Measurements from ENCODE around the gene BLACAT1. TPM values are rescaled to one million over a fixed set of nuclear protein-coding genes. Genes with fewer than 3 reads are reported as not detected.

The BLACAT1 gene
- polyA plus RNA-seq, 3 donors, result not detected

DNA sequence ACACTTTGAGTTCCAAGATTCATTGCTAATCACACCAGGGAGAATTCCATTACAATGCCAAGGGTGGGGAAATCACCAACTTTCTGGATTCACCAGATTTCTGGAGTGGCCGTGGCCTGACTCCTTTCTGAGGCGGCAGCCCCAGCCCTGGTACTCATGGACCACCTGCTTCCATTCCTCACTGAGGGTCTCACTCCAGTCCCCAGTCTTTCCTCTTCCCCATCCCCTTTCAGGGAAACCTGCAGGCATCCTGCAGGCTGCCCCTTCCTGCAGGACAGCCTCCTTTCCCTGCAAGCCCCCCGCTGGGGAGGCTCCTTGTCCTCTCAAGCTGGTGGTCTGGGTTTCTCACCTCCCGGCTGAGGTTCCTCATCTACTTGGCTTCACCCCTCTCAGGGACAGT lies 35.9 kb upstream of the BLACAT1 start:
- Histone ChIP-seq H3K9ac (ENCODE audit: insufficient read depth, low read length, poor library complexity, severe bottlenecking) (no peak overlapping the region), H3K79me2 (ENCODE audit: insufficient read depth, low read length) (no peaks in the 10 kb centered on the region), H3K27me3 (ENCODE audit: control insufficient read depth in 2 of 2, insufficient read depth in 2 of 2, low read length in 2 of 2) (peaks cover 0 to 10% of the 10 kb centered on the region in 2 donors), H3K4me2 (replicated peaks; ENCODE audit: extremely low read depth, low read length, poor library complexity, severe bottlenecking) (no peak overlapping the region), H3K4me1 (ENCODE audit: control insufficient read depth in 1 of 2, insufficient read depth in 2 of 2, low read length in 2 of 2) (peaks cover 4 to 11% of the 10 kb centered on the region in 2 donors), H3K9me3 (replicated peaks in 1 of 2; ENCODE audit: control insufficient read depth in 1 of 2, insufficient read depth in 1 of 2, low read length in 2 of 2) (no peaks in the 10 kb centered on the region), H2AFZ (ENCODE audit: insufficient read depth, low read depth, low read length, poor library complexity, severe bottlenecking) (no peak overlapping the region), H3K36me3 (replicated peaks in 1 of 2; ENCODE audit: control insufficient read depth in 1 of 2, insufficient read depth in 2 of 2, low read length in 2 of 2) (no peaks in the 10 kb centered on the region), H3K4me3 (replicated peaks in 1 of 3; ENCODE audit: low read depth in 2 of 3, low read length in 3 of 3) (no peak overlapping the region), H4K20me1 (ENCODE audit: insufficient read depth, low read length) (no peaks in the 10 kb centered on the region), H3K27ac (ENCODE audit: low read depth in 1 of 2, low read length in 2 of 2) (no peak overlapping the region)
- Mint-ChIP-seq H3K27me3 (ENCODE audit: low read depth in 3 of 3) (peaks cover 39 to 59% (median 45%) of the 10 kb centered on the region in 3 donors), H3K4me3 (no peak overlapping the region), H3K4me1 (peaks cover 7% of the 10 kb centered on the region), H3K27ac (peak overlapping the region in 1 of 7 donors; percentile 72), H3K36me3 (no peaks in the 10 kb centered on the region), H3K9me3 (peaks cover 0 to 2% (median 0%) of the 10 kb centered on the region in 7 donors)
- intact Hi-C loops (cut with micrococcal nuclease), result no loop called here
- TF ChIP-seq, protein P1, sequence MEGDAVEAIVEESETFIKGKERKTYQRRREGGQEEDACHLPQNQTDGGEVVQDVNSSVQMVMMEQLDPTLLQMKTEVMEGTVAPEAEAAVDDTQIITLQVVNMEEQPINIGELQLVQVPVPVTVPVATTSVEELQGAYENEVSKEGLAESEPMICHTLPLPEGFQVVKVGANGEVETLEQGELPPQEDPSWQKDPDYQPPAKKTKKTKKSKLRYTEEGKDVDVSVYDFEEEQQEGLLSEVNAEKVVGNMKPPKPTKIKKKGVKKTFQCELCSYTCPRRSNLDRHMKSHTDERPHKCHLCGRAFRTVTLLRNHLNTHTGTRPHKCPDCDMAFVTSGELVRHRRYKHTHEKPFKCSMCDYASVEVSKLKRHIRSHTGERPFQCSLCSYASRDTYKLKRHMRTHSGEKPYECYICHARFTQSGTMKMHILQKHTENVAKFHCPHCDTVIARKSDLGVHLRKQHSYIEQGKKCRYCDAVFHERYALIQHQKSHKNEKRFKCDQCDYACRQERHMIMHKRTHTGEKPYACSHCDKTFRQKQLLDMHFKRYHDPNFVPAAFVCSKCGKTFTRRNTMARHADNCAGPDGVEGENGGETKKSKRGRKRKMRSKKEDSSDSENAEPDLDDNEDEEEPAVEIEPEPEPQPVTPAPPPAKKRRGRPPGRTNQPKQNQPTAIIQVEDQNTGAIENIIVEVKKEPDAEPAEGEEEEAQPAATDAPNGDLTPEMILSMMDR (IDR thresholded peaks at IDR 0.05), result no peak
- WGBS (ENCODE audit: insufficient coverage), result 93% methylated on average over 3 of the region's 4 CpGs
- no peak for DNase-seq

DNA sequence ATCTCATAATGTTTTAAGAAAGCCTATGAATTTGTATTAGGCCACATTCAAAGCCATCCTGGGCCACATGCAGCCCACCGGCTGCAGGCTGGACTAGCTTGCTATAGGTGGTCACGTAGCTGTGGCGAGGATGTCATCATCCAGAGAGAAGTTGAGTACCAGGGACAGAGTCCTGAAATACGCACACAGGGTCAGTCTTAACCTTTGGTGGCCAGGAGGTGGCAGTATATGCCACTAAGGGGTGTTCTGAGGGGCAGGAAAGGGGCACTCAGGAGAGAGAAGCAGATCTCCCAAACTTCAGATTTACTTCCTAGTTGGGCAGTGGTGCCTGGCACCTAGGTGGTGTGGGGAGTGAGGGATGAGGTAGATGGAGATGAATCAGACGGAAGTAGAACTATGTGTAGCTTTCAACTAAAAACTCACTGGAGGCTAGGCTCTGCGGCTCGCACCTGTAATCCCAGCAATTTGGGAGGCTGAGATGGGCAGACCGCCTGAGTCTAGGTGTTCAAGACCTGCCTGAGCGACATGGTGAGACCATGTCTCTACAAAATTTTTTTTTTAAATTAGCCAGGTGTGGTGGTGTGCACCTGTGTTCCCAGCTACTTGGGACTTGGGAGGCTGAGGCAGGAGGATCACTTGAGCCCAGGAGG lies 32.4 kb upstream of the BLACAT1 start:
- Histone ChIP-seq H3K4me3 (replicated peaks in 1 of 3; ENCODE audit: low read depth in 2 of 3, low read length in 3 of 3) (no peak overlapping the region), H3K27me3 (ENCODE audit: control insufficient read depth in 2 of 2, insufficient read depth in 2 of 2, low read length in 2 of 2) (peaks cover 2 to 21% of the 10 kb centered on the region in 2 donors), H3K4me1 (ENCODE audit: control insufficient read depth in 1 of 2, insufficient read depth in 2 of 2, low read length in 2 of 2) (peaks cover 2 to 5% of the 10 kb centered on the region in 2 donors), H4K20me1 (ENCODE audit: insufficient read depth, low read length) (no peaks in the 10 kb centered on the region), H2AFZ (ENCODE audit: insufficient read depth, low read depth, low read length, poor library complexity, severe bottlenecking) (no peak overlapping the region), H3K9me3 (replicated peaks in 1 of 2; ENCODE audit: control insufficient read depth in 1 of 2, insufficient read depth in 1 of 2, low read length in 2 of 2) (no peaks in the 10 kb centered on the region), H3K27ac (ENCODE audit: low read depth in 1 of 2, low read length in 2 of 2) (no peak overlapping the region), H3K9ac (ENCODE audit: insufficient read depth, low read length, poor library complexity, severe bottlenecking) (no peak overlapping the region), H3K4me2 (replicated peaks; ENCODE audit: extremely low read depth, low read length, poor library complexity, severe bottlenecking) (no peak overlapping the region), H3K79me2 (ENCODE audit: insufficient read depth, low read length) (no peaks in the 10 kb centered on the region), H3K36me3 (replicated peaks in 1 of 2; ENCODE audit: control insufficient read depth in 1 of 2, insufficient read depth in 2 of 2, low read length in 2 of 2) (no peaks in the 10 kb centered on the region)
- Mint-ChIP-seq H3K27me3 (ENCODE audit: low read depth in 3 of 3) (peaks cover 45 to 57% (median 51%) of the 10 kb centered on the region in 3 donors), H3K4me3 (no peak overlapping the region), H3K36me3 (no peaks in the 10 kb centered on the region), H3K9me3 (peaks cover 0 to 3% (median 0%) of the 10 kb centered on the region in 7 donors), H3K27ac (peak overlapping the region in 1 of 7 donors; percentile 33), H3K4me1 (peaks cover 8% of the 10 kb centered on the region)
- TF ChIP-seq, protein P1 (IDR thresholded peaks at IDR 0.05), result peak; percentile 80
- 53% methylated on average over 8 of the region's 9 CpGs for WGBS (ENCODE audit: insufficient coverage)
- peak; percentile 20 to 58 (median 38) for DNase-seq
- intact Hi-C loops (cut with micrococcal nuclease), result loop anchor here in 1 of 2 donors (1.0 kb wide), 1 partner anchor 36 kb away; no protein-coding TSS in a partner anchor

All from CD14-positive monocyte (primary cell).